Left ventricle myocardium inferior (tissue), 1 donor: ENCODE results near the gene CD38. TPM values are rescaled to one million over a fixed set of nuclear protein-coding genes. Genes with fewer than 3 reads are reported as not detected.
"Not testable (repeated sequence)": the region's sequence is repeated elsewhere in the genome, so short reads cannot be mapped to it uniquely, and the experiment has no call there.

Experiments used
- DNase-seq: peaks from one replicate; pipeline ENCODE4 v3.0.0-alpha.2; 2020
- H3K27ac ChIP-seq: fragments of 200-600 bp; replicated peaks from 2 replicates; pipeline ENCODE4 v1.8.0; 2021
- H3K27me3 ChIP-seq: fragments of 200-600 bp; 2 replicates; pipeline ENCODE4 v1.8.0; 2021; ENCODE audit warnings: low read depth
- H3K36me3 ChIP-seq: fragments of 200-600 bp; 2 replicates; pipeline ENCODE4 v1.8.0; 2021
- H3K4me1 ChIP-seq: fragments of 200-600 bp; 2 replicates; pipeline ENCODE4 v1.8.0; 2021
- H3K4me3 ChIP-seq: fragments of 200-600 bp; 2 replicates; pipeline ENCODE4 v1.8.0; 2021; ENCODE audit warnings: mild to moderate bottlenecking, moderate library complexity
- H3K9me3 ChIP-seq: fragments of 200-600 bp; replicated peaks from 2 replicates; pipeline ENCODE4 v1.8.0; 2021
- intact Hi-C: fragments of 100-400 bp; cut with micrococcal nuclease; formaldehyde crosslinking; loops from one replicate; pipeline ENCODE4 v1.11.0; 2022
- total RNA-seq: library from RNA; stranded (reverse); fragmentation: NEBNext Ultra II Directional; extraction: Animal tissue kit (Norgen Biotek cat#: 25700); gene quantifications from one replicate; pipeline ENCODE4 v1.2.1, GENCODE V29; 2021
- TF ChIP-seq, protein P1 (sequence below): fragments of 200-600 bp; IDR thresholded peaks from 2 replicates; pipeline ENCODE4 v1.8.0; 2021; ENCODE audit warnings: antibody characterized with exemption, mild to moderate bottlenecking, borderline replicate concordance
- donor health status: DM: no; HTN: yes; CAD: no; lungs with severe emphysema.

CD38 gene
- total RNA-seq, 1 donor from 2014 or later: 1.5 TPM

DNA sequence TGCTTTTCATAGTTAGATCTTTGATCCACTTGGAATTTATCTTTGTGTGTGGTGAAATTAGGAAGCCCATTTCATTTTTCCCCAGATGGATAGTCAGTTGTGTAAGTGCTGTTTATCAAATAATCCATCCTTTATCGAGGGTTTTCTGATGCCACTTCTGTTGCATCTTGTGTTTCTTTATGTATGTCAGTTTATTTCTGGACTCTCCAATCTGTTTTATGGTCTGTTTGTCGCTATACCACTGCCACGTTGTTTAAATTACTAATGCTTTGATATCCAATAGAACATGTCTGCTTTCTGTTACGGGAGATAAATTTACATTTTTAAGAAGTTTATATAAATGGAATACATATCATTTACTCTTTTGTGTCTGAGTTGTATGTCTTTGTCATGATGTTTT lies 21.0 kb downstream of the CD38 start:
- Histone ChIP-seq H3K4me3 (no peak overlapping the region), H3K36me3 (no peaks in the 10 kb centered on the region), H3K9me3 (peaks cover 8% of the 10 kb centered on the region), H3K27me3 (no peaks in the 10 kb centered on the region), H3K27ac (no peak overlapping the region), H3K4me1 (peaks cover 10% of the 10 kb centered on the region)
- intact Hi-C loops: no loop called here
- TF ChIP-seq, protein P1, sequence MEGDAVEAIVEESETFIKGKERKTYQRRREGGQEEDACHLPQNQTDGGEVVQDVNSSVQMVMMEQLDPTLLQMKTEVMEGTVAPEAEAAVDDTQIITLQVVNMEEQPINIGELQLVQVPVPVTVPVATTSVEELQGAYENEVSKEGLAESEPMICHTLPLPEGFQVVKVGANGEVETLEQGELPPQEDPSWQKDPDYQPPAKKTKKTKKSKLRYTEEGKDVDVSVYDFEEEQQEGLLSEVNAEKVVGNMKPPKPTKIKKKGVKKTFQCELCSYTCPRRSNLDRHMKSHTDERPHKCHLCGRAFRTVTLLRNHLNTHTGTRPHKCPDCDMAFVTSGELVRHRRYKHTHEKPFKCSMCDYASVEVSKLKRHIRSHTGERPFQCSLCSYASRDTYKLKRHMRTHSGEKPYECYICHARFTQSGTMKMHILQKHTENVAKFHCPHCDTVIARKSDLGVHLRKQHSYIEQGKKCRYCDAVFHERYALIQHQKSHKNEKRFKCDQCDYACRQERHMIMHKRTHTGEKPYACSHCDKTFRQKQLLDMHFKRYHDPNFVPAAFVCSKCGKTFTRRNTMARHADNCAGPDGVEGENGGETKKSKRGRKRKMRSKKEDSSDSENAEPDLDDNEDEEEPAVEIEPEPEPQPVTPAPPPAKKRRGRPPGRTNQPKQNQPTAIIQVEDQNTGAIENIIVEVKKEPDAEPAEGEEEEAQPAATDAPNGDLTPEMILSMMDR: no peak
- DNase-seq: no peak

DNA sequence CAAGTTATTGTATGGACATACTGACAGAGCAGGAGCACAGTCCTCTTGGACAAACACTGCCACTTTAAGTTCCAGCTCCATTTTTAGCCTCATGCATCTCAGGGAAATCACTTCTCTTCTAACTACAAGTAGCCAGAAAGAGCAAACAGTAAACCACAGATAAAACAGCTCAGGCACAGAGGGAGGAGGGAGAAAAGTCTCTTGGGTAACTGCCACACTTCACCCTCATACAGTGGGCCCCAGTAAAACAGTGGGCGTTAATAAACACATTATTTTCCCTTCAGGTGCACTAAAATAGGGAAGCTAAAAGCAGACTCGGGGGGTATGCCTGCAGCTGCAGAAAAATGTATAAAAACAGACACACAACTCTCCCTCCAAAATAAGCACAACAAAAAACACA lies 21.6 kb downstream of the CD38 start:
- no peak for DNase-seq
- peaks cover 8% of the 10 kb centered on the region for H3K9me3 ChIP-seq
- TF ChIP-seq, protein P1: no peak
- H3K27me3 ChIP-seq: no peaks in the 10 kb centered on the region
- H3K4me1 ChIP-seq: peaks cover 6% of the 10 kb centered on the region
- no peak overlapping the region for H3K4me3 ChIP-seq
- H3K36me3 ChIP-seq: no peaks in the 10 kb centered on the region
- no peak overlapping the region for H3K27ac ChIP-seq
- intact Hi-C loops: loop anchor here (10.0 kb wide), 2 partner anchors 155 to 205 kb away; no protein-coding TSS in a partner anchor

DNA sequence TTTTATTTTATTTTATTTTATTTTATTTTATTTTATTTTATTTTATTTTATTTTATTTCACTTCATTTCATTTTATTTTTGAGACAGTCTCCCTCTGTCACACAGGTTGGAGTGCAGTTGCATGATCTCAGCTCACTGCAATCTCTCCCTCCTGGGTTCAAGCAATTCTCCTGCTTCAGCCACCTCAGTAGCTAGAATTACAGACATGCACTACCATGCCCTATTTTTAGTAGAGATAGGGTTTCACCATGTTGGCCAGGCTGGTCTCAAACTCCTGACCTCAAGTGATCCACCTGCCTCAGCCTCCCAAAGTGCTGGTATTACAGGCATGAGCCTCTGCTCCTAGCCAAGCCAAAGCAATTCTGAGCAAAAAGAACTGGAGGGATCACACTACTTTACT lies 24.4 kb downstream of the CD38 start:
- not testable (repeated sequence) for H3K27ac ChIP-seq, H3K4me3 ChIP-seq

DNA sequence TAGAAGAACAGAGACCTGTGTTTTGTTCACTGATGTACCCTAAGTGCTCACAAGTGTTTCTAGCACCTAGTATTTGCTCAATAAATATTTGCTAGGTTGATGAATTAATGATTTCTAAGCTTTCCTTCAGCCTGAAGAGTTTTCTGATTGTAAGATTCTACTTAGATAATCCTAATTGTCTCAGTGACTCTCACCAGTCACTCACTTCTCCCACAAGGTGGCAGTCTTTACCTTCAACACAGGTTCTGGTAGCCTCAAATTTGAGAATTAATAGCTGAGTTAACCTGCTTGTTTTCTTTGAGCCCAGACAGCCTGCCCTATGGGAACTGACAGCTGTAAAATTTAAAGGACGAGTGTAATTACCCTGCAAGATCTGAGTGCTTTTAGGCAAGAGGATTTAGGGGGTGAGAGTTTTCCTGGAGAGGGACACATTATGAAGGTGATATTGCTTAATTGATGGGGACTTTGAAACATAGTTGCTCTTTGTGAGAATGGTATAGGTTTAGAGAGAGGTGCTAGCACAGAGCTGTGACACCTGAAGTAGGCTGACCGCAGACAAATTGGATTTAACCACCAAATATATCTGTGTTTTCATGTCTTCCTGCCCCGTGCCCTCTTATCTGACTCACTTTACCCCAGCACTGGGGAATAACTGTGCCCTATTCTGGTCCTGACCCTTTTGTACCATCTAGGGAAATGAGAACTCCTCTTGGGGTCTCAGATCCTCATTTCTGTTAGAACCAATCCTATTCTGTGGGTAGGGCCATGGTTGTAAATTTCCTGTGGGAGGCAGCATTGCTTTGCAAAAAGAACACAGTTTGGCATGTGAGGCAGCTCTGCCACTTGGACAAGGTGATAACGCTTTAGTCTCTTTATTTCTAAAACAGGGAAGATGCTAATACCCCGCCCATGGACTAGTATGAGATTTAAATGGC lies 27.7 kb downstream of the CD38 start:
- Histone ChIP-seq H3K27ac (no peak overlapping the region), H3K4me1 (peaks cover 5% of the 10 kb centered on the region), H3K27me3 (no peaks in the 10 kb centered on the region), H3K36me3 (no peaks in the 10 kb centered on the region), H3K4me3 (no peak overlapping the region), H3K9me3 (peaks cover 8% of the 10 kb centered on the region)
- TF ChIP-seq, protein P1: peak; percentile 78
- intact Hi-C loops: loop anchor here (5.0 to 10.0 kb wide), 3 partner anchors 76 to 199 kb away; no protein-coding TSS in a partner anchor
- no peak for DNase-seq

More for the DNA sequence above, 24.4 kb downstream of the CD38 start:
- not testable (repeated sequence) for H3K4me1 ChIP-seq, H3K27me3 ChIP-seq, H3K9me3 ChIP-seq, DNase-seq, H3K36me3 ChIP-seq
- intact Hi-C loops: loop anchor here (10.0 kb wide), 2 partner anchors 152 to 202 kb away; no protein-coding TSS in a partner anchor

DNA sequence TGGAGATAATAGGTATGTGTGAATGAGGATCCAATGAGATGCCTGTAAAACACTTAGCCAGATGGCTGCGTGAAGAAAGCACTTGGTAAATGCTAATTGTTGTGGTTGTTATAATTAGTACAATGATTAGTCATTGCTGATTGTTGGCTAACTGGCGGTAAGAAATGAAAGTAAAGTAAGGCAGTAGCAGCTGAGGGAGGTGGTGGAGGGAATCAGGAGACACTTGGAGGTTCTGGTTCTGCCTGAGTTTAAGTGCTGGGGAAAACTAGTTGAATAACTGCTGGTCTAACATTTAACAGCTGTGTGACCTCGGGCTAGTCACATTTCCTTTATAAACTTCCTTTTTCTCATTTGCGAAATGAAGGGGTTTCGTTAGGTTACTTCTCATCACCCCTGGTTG lies 30.9 kb downstream of the CD38 start:
- peaks cover 5% of the 10 kb centered on the region for H3K4me1 ChIP-seq
- no peaks in the 10 kb centered on the region for H3K27me3 ChIP-seq
- no peaks in the 10 kb centered on the region for H3K36me3 ChIP-seq
- no peak for DNase-seq
- H3K4me3 ChIP-seq: peak overlapping the region; percentile 31
- H3K27ac ChIP-seq: peak overlapping the region; percentile 58
- TF ChIP-seq, protein P1: no peak
- H3K9me3 ChIP-seq: peaks cover 4% of the 10 kb centered on the region
- intact Hi-C loops: loop anchor here (5.0 to 10.0 kb wide), 3 partner anchors 73 to 196 kb away; no protein-coding TSS in a partner anchor

DNA sequence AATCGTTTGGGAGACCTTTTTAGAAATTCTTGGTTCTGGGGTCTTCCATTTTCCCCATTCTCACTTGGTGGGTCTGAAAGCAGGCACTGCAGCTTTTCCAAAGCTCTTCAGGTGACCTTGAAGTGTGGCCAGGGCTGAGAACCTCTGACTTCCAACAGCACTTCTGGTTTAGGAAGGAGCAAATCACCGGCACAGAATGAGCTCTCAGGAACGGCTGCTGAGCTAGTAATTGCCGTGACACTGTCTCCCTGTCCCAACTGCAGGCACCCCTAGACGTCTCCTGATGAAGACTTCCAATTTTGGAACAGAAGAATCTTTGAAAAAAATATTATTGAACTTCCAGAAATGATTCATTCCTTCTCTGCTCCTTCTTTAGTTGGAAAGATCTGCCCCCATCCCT lies 31.3 kb downstream of the CD38 start:
- Histone ChIP-seq H3K4me1 (peaks cover 5% of the 10 kb centered on the region), H3K27ac (peak overlapping the region; percentile 58), H3K4me3 (peak overlapping the region; percentile 31), H3K27me3 (no peaks in the 10 kb centered on the region), H3K36me3 (no peaks in the 10 kb centered on the region), H3K9me3 (peaks cover 4% of the 10 kb centered on the region)
- TF ChIP-seq, protein P1: no peak
- intact Hi-C loops: loop anchor here (5.0 to 10.0 kb wide), 3 partner anchors 73 to 195 kb away; no protein-coding TSS in a partner anchor
- no peak for DNase-seq
